Panc1 (cell line): ENCODE data around the gene TMEM131L.

Experiments used
- SIN3A ChIP-seq: IDR thresholded peaks from 2 replicates; pipeline ENCODE4 v1.6.1; 2012; ENCODE audit warnings: low read depth, mild to moderate bottlenecking, low read length, moderate library complexity, borderline replicate concordance; ENCODE audit not compliant: insufficient read depth
- TCF7L2 ChIP-seq: IDR thresholded peaks from 2 replicates; pipeline ENCODE4 v1.6.1; 2011; ENCODE audit warnings: mild to moderate bottlenecking, low read depth, low read length, inconsistent platforms
- TF ChIP-seq, protein P1 (sequence below): fragments of 450-650 bp; IDR thresholded peaks from 2 replicates; pipeline ENCODE4 v1.5.1; 2017; ENCODE audit warnings: mild to moderate bottlenecking
- TF ChIP-seq, protein P2 (sequence below), 2 experiments: IDR thresholded peaks; 2 replicates each; pipeline ENCODE4 v1.6.1; 2011 to 2012; ENCODE audit warnings: low read depth in 2 of 2, control low read depth in 1 of 2, low read length in 1 of 2, mild to moderate bottlenecking in 1 of 2, moderate library complexity in 1 of 2; ENCODE audit not compliant: insufficient read depth in 1 of 2

DNA sequence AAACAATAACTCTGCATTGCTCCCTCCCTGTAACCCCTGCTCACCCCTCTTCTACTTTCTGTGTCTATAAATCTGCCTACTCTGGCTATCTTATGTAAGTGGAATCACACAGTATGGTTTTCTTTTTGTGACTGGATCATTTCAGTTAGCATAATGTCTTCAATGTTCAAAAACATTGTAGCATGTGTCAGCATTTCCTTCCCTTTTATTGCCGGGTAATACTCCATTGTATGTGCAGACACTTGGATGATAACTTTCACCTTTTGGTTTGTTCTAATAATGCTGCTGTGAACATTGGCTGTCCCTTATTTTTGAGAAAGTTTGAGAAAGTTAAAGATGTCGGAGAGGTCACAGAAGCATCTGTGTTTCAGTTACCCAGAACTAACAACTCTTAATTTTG lies 157.3 kb downstream of the TMEM131L start:
- TF ChIP-seq, protein P1, sequence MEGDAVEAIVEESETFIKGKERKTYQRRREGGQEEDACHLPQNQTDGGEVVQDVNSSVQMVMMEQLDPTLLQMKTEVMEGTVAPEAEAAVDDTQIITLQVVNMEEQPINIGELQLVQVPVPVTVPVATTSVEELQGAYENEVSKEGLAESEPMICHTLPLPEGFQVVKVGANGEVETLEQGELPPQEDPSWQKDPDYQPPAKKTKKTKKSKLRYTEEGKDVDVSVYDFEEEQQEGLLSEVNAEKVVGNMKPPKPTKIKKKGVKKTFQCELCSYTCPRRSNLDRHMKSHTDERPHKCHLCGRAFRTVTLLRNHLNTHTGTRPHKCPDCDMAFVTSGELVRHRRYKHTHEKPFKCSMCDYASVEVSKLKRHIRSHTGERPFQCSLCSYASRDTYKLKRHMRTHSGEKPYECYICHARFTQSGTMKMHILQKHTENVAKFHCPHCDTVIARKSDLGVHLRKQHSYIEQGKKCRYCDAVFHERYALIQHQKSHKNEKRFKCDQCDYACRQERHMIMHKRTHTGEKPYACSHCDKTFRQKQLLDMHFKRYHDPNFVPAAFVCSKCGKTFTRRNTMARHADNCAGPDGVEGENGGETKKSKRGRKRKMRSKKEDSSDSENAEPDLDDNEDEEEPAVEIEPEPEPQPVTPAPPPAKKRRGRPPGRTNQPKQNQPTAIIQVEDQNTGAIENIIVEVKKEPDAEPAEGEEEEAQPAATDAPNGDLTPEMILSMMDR = no peak
- TF ChIP-seq, protein P2, sequence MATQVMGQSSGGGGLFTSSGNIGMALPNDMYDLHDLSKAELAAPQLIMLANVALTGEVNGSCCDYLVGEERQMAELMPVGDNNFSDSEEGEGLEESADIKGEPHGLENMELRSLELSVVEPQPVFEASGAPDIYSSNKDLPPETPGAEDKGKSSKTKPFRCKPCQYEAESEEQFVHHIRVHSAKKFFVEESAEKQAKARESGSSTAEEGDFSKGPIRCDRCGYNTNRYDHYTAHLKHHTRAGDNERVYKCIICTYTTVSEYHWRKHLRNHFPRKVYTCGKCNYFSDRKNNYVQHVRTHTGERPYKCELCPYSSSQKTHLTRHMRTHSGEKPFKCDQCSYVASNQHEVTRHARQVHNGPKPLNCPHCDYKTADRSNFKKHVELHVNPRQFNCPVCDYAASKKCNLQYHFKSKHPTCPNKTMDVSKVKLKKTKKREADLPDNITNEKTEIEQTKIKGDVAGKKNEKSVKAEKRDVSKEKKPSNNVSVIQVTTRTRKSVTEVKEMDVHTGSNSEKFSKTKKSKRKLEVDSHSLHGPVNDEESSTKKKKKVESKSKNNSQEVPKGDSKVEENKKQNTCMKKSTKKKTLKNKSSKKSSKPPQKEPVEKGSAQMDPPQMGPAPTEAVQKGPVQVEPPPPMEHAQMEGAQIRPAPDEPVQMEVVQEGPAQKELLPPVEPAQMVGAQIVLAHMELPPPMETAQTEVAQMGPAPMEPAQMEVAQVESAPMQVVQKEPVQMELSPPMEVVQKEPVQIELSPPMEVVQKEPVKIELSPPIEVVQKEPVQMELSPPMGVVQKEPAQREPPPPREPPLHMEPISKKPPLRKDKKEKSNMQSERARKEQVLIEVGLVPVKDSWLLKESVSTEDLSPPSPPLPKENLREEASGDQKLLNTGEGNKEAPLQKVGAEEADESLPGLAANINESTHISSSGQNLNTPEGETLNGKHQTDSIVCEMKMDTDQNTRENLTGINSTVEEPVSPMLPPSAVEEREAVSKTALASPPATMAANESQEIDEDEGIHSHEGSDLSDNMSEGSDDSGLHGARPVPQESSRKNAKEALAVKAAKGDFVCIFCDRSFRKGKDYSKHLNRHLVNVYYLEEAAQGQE (IDR thresholded peaks at IDR 0.05; ENCODE audit: insufficient read depth in 1 of 2, low read depth in 2 of 2, low read length in 1 of 2) = no peak
- no peak for TF ChIP-seq SIN3A
- TF ChIP-seq TCF7L2 = no peak
